NT2/D1 (cell line): ENCODE data around the gene ROBO1.

Source experiments
- DNase-seq: peaks from one replicate; pipeline ENCODE4 v3.0.0-alpha.2; 2011; ENCODE audit warnings: low read depth, low spot score
- H3K27me3 ChIP-seq: 2 replicates; pipeline ENCODE4 v1.6.0; 2011; ENCODE audit warnings: mild to moderate bottlenecking; ENCODE audit not compliant: insufficient read length, insufficient read depth
- H3K36me3 ChIP-seq: 2 replicates; pipeline ENCODE4 v1.6.1; 2011; ENCODE audit warnings: mild to moderate bottlenecking, low read length, mixed read lengths; ENCODE audit not compliant: insufficient read depth, insufficient read length
- H3K4me1 ChIP-seq: 2 replicates; pipeline ENCODE4 v1.5.1; 2011; ENCODE audit not compliant: insufficient read depth, insufficient read length
- H3K4me3 ChIP-seq: 2 replicates; pipeline ENCODE4 v1.5.1; 2011; ENCODE audit warnings: low read depth; ENCODE audit not compliant: insufficient read length
- H3K9ac ChIP-seq: 2 replicates; pipeline ENCODE4 v1.6.0; 2011; ENCODE audit warnings: low read depth; ENCODE audit not compliant: insufficient read length
- H3K9me3 ChIP-seq: 2 replicates; pipeline ENCODE4 v1.5.1; 2011; ENCODE audit warnings: mild to moderate bottlenecking, low read length; ENCODE audit not compliant: insufficient read depth
- SUZ12 ChIP-seq: IDR thresholded peaks from 2 replicates; pipeline ENCODE4 v1.6.1; 2011; ENCODE audit not compliant: insufficient read length, insufficient read depth; ENCODE audit errors: extremely low read depth
- YY1 ChIP-seq: IDR thresholded peaks from 2 replicates; pipeline ENCODE4 v1.6.1; 2011; ENCODE audit not compliant: insufficient read length, insufficient read depth
- ZNF274 ChIP-seq: IDR thresholded peaks from 2 replicates; pipeline ENCODE4 v1.6.1; 2011; ENCODE audit warnings: mild to moderate bottlenecking, low read depth, low read length

Gene ROBO1

GRCh38 chr3:78926523-78926922 is 841.3 kb downstream of the ROBO1 start:
- Histone ChIP-seq H3K27me3 (no peaks in the 10 kb centered on the region), H3K36me3 (no peaks in the 10 kb centered on the region), H3K4me1 (no peaks in the 10 kb centered on the region), H3K4me3 (no peak overlapping the region), H3K9me3 (no peaks in the 10 kb centered on the region), H3K9ac (no peak overlapping the region)
- no peak for DNase-seq
- no peak for TF ChIP-seq ZNF274
- TF ChIP-seq YY1 = no peak
- no peak for TF ChIP-seq SUZ12

- H3K4me3 ChIP-seq = no peak overlapping the region
- no peaks in the 10 kb centered on the region for H3K27me3 ChIP-seq
- TF ChIP-seq ZNF274 = no peak
- no peak for TF ChIP-seq YY1
- no peak for TF ChIP-seq SUZ12
- no peaks in the 10 kb centered on the region for H3K4me1 ChIP-seq
- H3K9me3 ChIP-seq = no peaks in the 10 kb centered on the region
- no peaks in the 10 kb centered on the region for H3K36me3 ChIP-seq
- no peak overlapping the region for H3K9ac ChIP-seq
- DNase-seq = no peak
Measured at GRCh38 chr3:78924711-78925110, 843.1 kb downstream of the ROBO1 start.

- H3K9me3 ChIP-seq = no peaks in the 10 kb centered on the region
- no peak for DNase-seq
- no peaks in the 10 kb centered on the region for H3K4me1 ChIP-seq
- no peaks in the 10 kb centered on the region for H3K27me3 ChIP-seq
- no peak for TF ChIP-seq YY1
- no peak for TF ChIP-seq SUZ12
- no peak for TF ChIP-seq ZNF274
- no peaks in the 10 kb centered on the region for H3K36me3 ChIP-seq
- no peak overlapping the region for H3K4me3 ChIP-seq
- H3K9ac ChIP-seq = no peak overlapping the region
Measured at GRCh38 chr3:78919021-78919755, 848.6 kb downstream of the ROBO1 start.

- Histone ChIP-seq H3K36me3 (no peaks in the 10 kb centered on the region), H3K4me1 (no peaks in the 10 kb centered on the region), H3K9me3 (no peaks in the 10 kb centered on the region), H3K27me3 (no peaks in the 10 kb centered on the region), H3K4me3 (no peak overlapping the region), H3K9ac (no peak overlapping the region)
- no peak for DNase-seq
- no peak for TF ChIP-seq SUZ12
- no peak for TF ChIP-seq ZNF274
- TF ChIP-seq YY1 = no peak
Measured at GRCh38 chr3:78918361-78919020, 849.3 kb downstream of the ROBO1 start.

- Histone ChIP-seq H3K4me3 (no peak overlapping the region), H3K9ac (no peak overlapping the region), H3K4me1 (no peaks in the 10 kb centered on the region), H3K9me3 (no peaks in the 10 kb centered on the region), H3K27me3 (no peaks in the 10 kb centered on the region), H3K36me3 (no peaks in the 10 kb centered on the region)
- DNase-seq = no peak
- TF ChIP-seq YY1 (no peak), ZNF274 (no peak), SUZ12 (no peak)
Measured at GRCh38 chr3:78917536-78917935, 850.3 kb downstream of the ROBO1 start.

GRCh38 chr3:78913711-78914110 is 854.1 kb downstream of the ROBO1 start:
- DNase-seq = no peak
- H3K36me3 ChIP-seq = no peaks in the 10 kb centered on the region
- no peak overlapping the region for H3K4me3 ChIP-seq
- H3K27me3 ChIP-seq = no peaks in the 10 kb centered on the region
- no peaks in the 10 kb centered on the region for H3K9me3 ChIP-seq
- no peak overlapping the region for H3K9ac ChIP-seq
- TF ChIP-seq SUZ12 (no peak), ZNF274 (no peak), YY1 (no peak)
- no peaks in the 10 kb centered on the region for H3K4me1 ChIP-seq

GRCh38 chr3:78912687-78913086 is 855.1 kb downstream of the ROBO1 start:
- no peak for DNase-seq
- no peaks in the 10 kb centered on the region for H3K36me3 ChIP-seq
- H3K4me1 ChIP-seq = no peaks in the 10 kb centered on the region
- no peak for TF ChIP-seq SUZ12
- no peak for TF ChIP-seq ZNF274
- TF ChIP-seq YY1 = no peak
- no peak overlapping the region for H3K4me3 ChIP-seq
- H3K9ac ChIP-seq = no peak overlapping the region
- H3K9me3 ChIP-seq = no peaks in the 10 kb centered on the region
- no peaks in the 10 kb centered on the region for H3K27me3 ChIP-seq
